ENCODE measurements around the gene FGF14.

Gene FGF14

DNA sequence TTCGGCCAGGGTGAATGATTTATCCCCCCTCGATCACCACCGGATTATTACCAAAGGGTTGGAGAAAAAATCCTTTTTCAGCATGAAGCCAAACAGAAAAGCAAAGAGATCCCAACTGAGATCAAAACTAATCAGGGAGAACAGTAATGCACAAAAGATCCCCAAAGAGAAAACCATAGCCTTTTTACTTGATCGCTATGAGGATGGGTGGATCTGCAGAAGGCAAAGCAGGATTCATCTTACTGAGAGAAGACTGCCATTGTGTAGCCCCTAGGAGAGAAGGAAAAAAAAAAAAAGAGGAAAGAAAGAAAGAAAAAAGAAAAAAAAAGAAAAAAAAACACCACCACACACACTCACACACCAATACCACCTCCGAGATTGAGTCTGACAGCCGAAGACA lies at the start of gene FGF14:
Gene FGF14 (minus strand): TSS at position 283 of the 400 bp plus-strand sequence.
- no peak for DNase-seq

DNA sequence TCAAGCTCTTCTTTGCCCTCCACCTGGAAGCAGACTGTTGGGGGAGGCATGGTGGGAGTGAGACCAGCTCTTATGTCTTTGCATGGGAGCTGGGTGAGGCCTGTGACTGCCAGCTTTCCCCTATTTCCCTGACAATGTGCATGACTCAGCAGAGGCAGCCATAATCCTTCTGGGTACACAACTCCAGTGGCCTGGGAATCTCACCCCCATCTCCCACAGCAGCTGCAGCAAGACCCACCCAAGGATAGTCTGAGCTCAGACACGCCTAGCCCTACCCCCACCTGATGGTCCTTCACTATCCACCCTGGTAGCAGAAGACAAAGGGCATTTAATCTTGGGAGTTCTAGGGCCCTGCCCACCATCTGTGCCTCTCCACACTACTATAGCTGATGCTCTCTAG lies 41.4 kb upstream of the FGF14 start:
- no peak for DNase-seq

DNA sequence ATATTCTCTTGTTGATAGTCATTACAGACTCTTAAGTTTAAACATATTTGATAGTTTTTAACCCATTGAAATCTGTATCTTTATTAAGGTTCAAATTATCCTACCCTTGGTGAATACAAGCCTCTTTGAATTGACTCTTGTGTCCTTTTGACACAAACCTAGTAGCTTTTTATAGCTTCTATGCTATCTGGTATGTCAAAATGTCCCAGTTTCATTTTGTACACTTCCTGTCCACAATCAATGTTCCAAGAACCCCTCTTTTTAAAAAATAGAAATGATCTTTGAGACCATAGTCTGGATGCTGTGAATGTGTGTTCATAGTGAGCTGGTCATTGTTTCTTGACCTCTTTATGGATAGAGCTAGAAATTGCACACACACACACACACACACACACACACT lies 39.2 kb upstream of the FGF14 start:
- no peak for DNase-seq

DNA sequence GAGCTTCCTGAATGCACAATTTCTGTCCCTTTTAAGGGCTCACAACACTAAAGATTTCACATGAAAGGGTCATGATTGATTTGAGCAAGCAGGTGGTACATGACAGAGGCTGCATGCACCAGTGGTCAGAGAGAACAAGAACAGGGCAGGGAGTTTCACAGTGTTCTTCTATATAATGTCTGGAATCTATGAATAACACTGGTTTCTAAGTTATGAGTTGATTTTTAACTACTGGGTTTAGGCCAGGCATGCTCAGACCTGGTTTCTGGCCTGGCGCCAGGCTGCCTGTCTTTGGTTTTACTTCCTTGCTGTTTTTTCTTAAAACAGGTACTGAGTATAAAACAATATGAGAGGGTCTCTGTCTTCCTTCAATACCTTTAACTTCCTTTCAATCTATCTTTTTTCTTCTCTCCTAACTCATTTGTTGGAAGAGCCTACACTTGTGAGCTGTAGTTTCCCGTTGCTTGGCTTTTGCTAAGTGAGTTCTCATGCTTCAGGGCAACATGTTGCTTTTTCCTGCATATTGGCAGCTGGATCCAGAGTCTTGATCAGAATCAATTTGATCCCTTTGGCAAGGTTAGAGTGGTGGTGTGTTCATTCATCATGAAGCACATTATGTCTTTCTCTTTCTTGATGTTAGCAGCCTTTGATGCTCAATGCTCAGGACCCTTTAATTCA lies 38.5 kb upstream of the FGF14 start:
- no peak for DNase-seq

DNA sequence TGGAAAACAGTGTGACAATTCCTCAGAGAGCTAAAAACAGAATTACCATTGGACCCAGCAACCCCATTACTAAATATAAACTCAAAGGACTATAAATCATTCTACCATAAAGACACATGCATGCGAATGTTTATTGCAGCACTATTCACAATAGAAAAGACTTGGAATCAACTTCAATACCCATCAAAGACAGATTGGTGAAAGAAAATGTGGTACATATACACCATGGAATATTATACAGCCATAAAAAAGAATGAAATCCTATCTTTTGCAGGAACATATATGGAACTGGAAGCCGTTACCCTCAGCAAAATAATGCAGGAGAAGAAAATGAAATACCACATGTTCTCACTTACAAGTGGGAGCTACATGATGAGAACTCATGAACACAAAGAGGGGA lies 20.8 kb upstream of the FGF14 start:
- DNase-seq, result no peak

DNA sequence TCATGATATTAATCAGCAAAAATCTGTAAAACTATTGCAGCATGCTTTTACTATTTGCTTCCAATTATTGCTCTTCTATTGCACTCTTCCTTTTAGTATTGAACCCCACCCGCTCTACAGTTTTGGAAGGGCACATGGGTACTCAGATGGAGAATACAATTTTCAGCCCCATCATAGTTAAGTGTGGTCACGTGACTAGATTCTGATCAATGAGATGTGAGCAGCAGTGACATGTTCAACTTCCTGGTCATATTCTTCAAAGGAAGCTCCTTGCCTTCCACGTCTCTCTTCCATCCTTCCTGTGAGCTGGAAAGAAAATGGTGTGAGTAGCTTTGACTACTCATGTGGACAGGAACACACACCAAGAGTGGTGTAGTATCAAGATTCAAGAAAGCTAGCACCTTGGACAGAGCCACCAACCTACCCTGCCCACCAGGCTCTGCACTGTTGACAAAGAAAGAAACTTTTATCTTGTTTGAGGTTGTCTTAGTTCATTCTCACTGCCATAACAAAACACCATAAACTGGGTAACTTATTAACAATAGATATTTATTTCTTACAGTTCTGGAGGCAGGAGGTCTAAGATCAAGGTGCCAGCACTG lies 3.8 kb upstream of the FGF14 start:
- DNase-seq, result no peak

DNA sequence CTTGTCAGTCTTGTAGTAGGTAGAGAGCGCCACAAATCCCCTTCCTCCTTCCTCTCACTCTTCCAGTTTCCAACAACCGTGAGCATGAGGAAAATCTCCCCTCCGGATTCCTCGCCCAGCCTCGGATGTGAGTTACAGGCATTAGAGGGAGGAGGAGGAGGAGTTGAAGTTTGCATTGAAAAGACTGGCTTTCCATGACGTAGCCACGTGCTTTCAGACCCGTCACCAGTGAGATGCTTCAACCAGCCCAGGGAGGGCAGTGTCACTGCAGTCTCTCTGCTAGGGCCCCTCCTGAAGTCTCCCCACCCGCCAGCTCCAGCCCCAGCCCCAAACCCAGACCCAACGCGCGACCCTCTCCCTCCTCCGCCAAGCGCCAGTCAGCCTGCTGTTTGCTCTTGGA lies 442 bp upstream of the FGF14 start:
- peak; percentile 64 for DNase-seq

DNA sequence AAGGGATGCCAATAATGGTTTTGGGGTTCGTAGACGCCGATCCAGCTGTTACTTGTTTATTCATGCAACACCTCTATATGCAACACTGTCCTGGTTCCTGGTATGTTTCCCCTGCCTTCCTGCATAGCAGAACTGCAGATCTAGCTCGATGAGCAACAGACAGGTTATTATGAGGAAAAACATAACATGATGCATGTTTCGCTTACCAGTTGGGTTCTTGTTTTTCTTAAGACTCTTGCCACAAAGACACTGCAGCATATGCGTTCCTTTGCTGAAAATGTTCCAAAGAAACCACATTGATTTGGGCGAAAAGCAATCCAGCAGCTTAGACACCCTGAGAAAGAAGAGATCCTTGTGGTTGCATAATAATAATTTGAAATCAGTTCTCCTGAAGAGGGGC lies 583 bp downstream of the FGF14 start:
- no peak for DNase-seq

DNA sequence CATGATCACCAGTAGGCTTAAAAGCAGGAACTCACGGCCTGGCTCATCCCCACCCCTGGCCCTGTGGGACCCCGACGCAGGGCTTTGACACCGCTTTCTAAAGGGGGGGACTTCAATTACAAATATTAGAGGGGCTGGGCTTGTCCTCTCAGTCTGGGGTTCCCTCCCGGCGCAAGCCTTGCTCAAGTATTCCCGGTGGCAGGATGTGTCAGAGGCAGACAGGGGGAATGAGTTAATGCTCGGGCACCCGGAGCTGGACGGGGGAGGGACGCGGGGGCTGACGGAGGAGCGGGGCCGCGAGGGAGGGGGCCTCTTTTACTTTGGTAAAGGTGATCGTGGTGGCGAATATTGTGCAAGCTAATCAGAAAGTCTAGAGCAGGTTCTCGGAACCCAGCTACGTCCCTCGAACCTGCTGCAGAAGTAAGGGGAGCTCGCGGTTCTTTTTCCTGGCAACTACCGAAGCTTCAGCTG lies 1.1 kb downstream of the FGF14 start:
- DNase-seq, result no peak

DNA sequence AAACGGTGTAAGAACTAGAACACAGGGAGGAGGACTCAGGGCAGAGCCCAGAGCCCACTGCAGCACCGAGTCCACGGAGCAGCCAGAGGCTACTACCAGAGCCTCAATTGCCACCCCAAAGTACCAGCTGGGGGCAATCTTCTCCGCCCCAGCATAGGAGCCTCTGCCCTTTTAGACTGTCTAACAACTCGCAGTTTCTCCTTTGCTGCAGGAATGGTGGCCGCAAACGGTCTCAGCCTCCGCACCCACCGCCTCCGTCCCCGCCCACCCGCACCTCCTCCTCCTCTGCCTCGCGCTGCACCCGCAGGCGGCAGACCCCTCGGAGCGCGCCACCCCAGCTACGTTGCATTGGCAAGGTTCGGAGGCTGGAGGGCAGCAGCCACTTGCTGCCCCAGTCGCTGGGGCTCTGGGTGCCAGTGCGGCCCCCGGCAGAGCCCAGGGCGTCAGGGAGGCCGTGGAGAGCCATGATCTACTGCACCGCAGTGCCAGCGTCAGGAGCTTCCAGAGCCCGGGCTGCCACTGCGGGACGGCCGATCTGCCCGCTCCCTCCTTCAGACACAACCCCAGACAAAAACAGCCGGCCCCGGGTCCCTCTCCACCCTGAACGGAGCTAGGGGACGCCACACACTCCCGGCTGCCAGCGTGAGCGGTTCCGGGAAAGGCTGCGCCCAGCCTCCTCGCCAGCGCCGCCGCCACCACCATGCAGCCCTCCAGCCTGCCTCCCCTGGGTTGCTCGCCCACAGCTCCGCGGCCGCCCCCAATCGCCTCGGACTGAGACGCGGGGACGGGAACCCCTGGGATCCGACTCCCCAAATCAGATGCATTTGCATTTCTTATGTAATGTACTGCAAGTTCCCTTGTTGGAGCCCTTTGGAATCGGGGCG lies 1.8 kb downstream of the FGF14 start:
- DNase-seq, result peak; percentile 22

DNA sequence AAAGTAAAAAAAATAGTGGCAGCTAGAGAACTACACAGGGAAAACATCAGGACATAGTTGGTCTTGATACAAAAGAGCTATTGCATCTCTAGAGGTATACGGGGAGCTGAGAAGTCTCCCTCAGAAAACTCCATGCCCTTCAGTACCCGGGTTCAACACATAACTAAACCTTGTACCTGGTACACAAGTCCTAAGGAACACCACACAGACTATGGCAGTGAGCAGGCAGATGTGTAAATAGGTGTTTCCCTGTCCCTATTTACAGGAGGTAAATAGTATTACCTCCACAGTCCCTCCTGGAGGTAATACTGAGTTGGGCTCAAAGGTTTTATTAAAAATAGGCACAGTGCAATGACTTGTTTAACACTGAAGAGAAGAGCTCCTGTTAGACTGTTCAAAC lies 5.9 kb downstream of the FGF14 start:
- DNase-seq, result no peak

DNA sequence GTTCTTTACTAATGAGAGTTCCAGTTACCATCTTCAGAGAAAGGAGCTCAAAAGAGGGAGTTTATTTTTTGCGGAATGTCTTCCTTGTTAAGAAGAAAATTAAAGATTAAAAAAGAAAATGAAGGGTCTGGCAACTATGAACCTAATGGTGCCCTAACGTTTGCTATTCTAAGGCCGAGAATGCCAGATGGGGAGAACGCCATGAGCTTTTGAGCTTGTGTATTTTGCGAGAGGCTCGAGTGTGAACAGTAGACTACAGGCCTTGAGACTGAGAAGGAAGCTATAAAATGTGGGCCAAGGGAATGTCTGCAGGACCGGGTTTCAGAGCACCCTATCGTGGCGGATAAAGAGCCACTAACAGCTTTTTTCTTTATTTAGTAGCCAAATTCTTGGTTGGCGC lies 6.7 kb downstream of the FGF14 start:
- DNase-seq, result no peak

DNA sequence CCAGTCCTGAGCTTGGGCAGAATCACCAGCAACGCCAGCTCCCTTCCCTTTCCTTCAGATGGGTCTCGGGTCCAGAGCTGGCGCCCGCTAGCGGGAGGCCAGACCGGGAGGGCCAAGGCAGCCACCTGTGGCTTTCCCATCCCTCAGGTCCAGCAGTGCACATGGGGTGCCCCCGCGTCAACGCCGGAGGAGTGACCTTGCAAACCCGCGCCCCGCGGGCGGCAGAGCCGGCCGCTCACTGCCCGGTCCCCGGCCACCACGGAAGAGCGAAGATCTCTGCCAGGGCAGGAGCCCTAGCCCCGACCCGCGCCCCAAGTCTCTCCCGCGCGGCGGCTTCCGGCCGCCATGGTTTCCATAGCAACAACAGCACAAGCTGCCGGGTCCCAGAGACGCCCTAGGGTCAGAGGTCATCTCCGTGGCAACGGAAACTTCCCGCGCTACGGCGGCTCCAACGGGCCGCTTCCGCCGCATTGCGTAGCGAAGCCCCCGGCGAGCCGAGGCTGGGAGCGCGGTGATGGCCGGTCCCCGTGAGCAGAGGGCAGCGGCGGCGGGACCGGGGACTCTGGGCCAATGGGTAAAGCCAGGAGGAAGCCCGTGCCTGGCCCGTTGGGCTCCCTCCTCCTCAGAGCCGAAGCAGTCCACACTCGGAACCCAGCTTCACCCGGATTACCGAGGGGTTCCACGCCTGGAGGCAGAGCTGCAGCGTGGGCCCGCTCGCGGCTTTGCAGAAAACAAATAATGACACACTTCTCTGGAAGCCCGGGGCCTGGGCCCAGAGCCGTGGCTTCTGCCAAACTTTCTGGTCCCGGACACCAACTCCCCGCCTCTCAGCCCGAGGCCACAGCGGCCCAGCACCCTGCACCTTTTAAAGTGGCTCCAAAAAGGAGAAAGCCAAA lies 7.4 kb downstream of the FGF14 start:
- DNase-seq, result peak; percentile 98

DNA sequence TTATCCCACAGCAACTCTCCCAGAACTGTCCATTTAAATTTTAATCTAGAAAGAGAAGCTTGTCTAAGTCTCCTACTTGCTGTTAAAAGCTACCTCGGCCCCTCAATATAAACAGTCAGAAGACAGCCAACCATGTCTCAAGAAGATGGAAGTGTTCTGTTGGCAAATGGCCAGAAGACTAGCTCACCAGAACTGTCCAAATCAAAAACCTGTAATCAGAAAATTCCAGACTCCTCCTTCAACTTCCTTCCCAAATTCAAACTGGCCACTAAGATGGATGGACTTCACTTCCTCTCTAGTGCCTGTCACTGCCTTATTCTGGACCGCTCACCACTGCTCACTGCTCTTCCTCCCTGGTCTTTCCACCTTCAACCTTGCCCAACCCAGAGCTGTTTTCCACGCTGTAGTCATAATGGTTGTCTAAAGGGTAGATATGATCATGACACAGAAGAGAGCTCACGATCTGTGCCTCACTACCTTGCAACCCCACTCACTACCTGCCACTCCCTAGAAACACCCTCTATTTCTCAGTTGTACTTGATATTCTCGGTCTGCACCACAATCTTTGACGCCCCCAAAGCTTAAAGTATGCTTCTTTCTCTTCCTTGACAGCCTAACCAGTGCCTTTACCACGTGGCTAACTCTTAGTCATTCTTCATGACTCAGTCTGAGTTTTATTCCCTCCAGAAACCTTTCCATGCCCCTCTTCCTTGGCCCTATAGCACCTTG lies 9.2 kb downstream of the FGF14 start:
- peak; percentile 53 for DNase-seq

DNA sequence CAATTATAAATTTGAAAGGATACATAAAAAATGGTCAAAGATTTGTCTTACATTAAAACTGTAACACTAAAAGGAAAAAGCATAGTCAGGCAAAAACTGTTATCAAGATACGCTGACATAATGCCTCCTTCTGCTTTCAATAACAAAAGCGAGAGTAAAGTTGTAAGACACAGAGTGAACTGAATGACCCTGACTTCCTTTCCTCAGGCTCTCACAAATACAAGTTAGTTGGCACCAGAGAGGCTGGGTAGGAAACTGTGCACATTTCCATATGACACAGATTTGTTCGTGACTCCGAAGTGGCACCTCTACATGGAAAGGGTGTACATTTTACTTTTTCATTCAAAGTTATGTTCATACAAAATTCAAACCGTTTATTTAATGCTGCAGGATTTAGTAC lies 15.4 kb downstream of the FGF14 start:
- DNase-seq, result no peak

DNA sequence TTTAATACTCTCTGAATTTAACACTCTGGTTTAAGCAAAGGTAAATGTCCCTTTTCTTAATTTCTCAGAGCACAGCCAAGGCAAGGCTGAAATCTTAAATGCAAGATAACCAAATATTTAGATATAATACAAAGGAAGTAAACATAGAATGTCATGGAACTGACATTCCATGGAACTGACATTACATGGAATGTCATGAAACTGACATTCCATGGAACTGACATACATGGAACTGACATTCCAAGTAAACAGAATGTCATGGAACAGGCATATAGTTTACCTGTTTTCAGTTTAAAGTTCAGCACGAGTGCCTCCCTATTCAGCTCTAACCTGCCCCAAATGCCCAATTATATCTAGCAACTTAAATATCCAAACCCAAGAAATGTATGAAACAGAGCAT lies 21.8 kb downstream of the FGF14 start:
- DNase-seq, result no peak

DNA sequence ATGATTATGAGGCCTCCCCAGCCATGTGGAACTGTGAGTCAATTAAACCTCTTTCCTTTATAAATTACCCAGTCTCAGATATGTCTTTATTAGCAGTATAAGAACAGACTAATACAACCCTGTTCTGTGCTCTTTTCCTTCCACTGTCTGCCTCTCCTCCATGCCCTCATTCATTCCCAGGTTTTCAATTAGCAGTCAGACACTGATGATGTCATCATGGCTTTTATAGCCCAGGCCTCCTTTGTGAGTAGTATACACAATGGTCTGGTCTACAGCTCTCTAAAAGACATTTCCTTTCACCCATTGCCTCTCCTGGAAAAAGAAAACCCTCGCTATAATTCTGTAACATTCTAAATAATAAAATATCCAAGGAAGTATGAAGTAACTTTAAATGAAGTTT lies 25.5 kb downstream of the FGF14 start:
- DNase-seq, result no peak

DNA sequence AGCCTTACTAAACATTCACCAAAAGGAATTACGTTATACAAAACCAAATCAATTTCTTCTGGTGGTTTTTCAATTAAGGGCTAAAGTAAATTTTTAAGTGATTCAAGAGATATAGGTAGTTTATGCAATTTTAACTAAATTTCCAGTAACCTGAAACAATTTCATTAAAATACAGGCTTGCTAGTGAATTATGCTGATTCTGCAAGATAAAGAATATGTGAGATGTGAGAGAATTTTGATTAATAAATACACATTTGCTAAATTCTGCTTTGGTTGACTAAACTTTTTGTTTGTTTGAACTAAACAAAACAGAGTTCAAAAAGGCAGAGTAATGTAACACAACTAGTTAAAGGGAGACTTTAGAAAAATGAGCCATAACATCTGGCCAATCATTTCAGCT lies 27.1 kb downstream of the FGF14 start:
- no peak for DNase-seq

DNA sequence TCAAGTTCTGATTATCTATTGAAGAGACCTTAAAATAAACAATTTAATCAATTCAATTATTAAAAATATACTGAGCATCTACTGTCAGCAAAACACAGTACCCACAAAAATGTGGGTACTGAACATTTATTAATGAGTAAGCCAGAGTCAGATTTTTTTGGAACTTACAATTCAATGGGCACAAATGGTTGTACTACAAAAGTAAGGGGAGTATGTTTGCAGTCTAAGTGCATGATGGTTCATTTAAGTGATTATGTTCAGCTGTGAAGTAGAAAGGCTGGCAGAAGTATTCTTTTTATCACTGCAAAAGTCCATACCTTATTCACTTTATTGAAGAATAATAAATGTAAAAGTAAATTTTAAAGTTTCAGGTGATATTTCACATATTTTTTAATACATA lies 27.6 kb downstream of the FGF14 start:
- DNase-seq, result no peak

DNA sequence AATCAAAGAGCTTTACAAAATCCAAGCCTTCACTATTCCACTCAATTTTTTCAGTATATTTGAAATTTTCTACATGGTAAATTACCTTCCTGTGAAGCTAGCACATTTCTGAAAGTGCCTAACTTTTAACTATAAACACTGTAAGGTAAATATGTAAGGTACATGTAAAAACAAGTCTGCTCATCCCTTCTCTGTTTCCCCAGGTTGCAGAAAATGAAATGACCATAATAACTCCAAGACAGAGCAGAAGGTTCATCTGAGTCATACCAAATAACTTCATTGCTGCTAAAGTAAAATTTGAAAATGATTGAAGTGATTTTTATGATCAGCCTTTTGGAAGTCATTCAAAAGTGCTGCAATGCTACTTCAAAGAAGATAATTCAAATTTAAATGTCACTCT lies 28.6 kb downstream of the FGF14 start:
- DNase-seq, result no peak

DNA sequence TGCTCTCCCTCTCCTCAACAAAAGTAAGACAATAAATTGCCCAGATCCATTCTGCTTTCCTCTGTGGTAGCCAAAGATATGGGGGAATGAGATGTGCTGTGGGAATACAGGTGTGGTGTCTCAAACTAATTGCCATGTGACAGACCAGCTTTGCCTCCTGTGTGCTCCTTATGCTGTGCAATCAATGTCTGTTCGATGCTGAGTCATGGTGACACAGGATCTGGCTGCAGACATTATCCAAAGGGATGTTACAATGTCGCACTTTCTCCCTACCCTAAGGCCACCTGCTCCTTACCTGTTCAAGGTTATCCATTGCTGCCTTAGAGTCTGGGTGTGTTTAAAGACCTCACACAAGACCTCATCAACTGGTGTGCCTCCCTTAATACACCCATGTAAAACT lies 32.5 kb downstream of the FGF14 start:
- DNase-seq, result no peak

DNA sequence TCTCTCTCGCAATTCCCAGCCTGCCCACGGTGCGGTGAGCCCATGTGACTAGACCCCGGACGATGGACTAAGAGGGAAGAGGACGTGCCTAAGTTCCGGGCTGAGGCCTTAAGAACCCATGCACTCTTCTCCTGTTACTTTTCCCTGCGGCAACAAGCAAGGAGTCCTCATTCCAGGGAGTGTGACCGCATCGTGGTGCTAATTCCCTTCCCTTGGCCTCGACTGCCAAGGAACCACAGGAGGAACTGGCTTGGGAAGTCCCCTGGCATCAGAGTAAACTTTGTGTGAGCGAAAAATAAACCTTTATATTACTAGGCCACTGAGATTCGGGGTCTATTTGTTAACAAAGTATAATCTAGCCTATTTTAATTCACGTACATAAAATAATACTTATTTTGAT lies 34.0 kb downstream of the FGF14 start:
- no peak for DNase-seq

All from activated CD4-positive, alpha-beta T cell treated with anti-CD3 and anti-CD28 coated beads for 48 hours (primary cell).